ENCODE data around the gene EPS15. TPM values are rescaled to one million over a fixed set of nuclear protein-coding genes. Genes with fewer than 3 reads are reported as not detected.
"Not testable (repeated sequence)": the region's sequence is repeated elsewhere in the genome, so short reads cannot be mapped to it uniquely, and the experiment has no call there.

EPS15 gene
- total RNA-seq, 3 donors from 2014 or later = 83.6 to 144 (median 127) TPM

DNA sequence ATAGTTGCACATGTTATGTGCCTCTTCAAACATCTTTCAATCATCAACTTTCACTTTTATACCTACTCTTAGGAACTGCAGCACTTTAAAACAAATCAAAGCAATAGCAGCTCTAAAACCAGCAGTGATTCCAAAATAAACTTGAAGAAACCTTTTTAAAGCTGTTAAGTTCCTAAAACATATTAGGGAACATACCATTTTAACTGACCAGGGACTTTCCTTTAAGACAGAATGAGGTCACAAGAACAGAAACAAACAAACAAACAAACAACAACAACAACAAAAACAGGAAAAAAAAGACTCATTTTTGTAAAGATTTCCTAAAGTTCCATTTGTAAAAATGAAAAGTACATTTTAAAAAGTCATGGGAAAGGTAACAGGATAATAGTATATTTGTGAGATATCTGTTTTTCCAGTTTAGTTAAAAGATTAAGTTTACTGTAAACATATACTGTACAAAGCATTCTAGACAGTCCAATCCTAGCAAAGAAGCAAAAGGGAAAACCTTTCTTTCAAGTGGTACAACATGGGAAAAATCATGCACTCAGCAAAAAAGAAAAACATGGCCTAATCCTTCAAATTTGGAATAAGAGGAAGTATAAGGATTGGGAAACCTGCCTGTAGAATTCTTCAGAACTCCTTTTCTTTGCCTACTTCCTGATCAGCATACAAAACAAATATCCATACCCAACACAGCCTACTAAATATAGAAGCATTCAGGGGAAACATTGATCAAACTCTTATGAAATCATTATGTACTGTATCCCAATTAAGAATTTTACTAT is 45.5 kb downstream of the EPS15 start:
- H3K27ac ChIP-seq = peak overlapping the region; percentile 13 to 60
- intact Hi-C loops (cut with DNase I; ENCODE audit: low total_unique reads) = no loop called here
- H3K27me3 ChIP-seq = no peaks in the 10 kb centered on the region
- H3K9me3 ChIP-seq = no peaks in the 10 kb centered on the region
- TF ChIP-seq POLR2A (IDR thresholded peaks at IDR 0.05) = no peak
- TF ChIP-seq CTCF (IDR thresholded peaks at IDR 0.05) = no peak
- no peak for TF ChIP-seq POLR2AphosphoS5 (IDR thresholded peaks at IDR 0.05)
- H3K36me3 ChIP-seq = no peaks in the 10 kb centered on the region
- DNase-seq (ENCODE audit: low spot score in 2 of 2) = no peak
- no peak overlapping the region for H3K4me3 ChIP-seq
- H3K4me1 ChIP-seq = no peaks in the 10 kb centered on the region

DNA sequence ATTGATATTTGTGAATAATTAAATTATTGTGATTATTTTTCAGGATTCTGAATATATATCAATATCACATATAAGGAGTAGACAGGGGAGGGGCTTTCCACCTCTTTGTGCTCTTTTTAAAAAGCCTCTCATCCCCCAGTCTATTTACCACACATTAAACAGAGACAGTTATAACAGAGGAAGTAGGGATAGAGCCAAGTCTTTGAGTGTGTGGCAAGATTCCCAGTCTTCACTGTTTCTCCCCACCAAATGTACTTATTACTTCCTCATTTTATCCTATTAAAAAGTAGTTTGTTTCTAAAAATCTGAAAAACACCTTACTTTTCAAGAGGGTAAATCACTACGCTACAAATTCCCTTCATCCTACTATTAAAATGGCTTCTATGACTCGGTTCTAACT is 46.7 kb downstream of the EPS15 start:
- Histone ChIP-seq H3K27me3 (no peaks in the 10 kb centered on the region), H3K36me3 (no peaks in the 10 kb centered on the region), H3K4me1 (no peaks in the 10 kb centered on the region), H3K27ac (no peak overlapping the region), H3K4me3 (no peak overlapping the region), H3K9me3 (no peaks in the 10 kb centered on the region)
- TF ChIP-seq CTCF (IDR thresholded peaks at IDR 0.05) (no peak), POLR2A (IDR thresholded peaks at IDR 0.05) (no peak), POLR2AphosphoS5 (IDR thresholded peaks at IDR 0.05) (no peak)
- intact Hi-C loops (cut with DNase I; ENCODE audit: low total_unique reads) = no loop called here
- DNase-seq (ENCODE audit: low spot score in 2 of 2) = no peak

DNA sequence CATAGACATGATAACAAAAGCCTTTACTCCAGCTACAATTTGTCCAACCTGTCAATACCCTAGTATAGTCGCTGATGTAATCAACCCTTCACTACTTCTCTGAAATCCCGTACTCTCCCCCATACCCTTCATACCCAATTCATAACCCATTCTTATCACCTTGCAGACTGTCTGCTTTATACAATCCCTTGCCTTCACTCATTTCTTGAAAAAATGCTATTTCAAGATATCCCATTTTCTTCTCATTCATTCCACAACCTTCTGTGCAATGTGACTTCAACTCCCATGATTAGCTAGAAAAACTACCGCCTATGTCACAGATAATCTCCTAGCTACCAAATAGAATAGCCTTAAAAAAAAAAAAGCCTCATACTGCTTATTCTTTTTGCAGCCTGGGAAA is 49.5 kb downstream of the EPS15 start:
- Histone ChIP-seq H3K36me3 (no peaks in the 10 kb centered on the region), H3K27me3 (no peaks in the 10 kb centered on the region), H3K4me3 (no peak overlapping the region), H3K4me1 (no peaks in the 10 kb centered on the region), H3K9me3 (no peaks in the 10 kb centered on the region), H3K27ac (no peak overlapping the region)
- no peak for TF ChIP-seq POLR2A (IDR thresholded peaks at IDR 0.05)
- TF ChIP-seq POLR2AphosphoS5 (IDR thresholded peaks at IDR 0.05) = no peak
- TF ChIP-seq CTCF (IDR thresholded peaks at IDR 0.05) = no peak
- intact Hi-C loops (cut with DNase I; ENCODE audit: low total_unique reads) = no loop called here
- DNase-seq (ENCODE audit: low spot score in 2 of 2) = no peak

DNA sequence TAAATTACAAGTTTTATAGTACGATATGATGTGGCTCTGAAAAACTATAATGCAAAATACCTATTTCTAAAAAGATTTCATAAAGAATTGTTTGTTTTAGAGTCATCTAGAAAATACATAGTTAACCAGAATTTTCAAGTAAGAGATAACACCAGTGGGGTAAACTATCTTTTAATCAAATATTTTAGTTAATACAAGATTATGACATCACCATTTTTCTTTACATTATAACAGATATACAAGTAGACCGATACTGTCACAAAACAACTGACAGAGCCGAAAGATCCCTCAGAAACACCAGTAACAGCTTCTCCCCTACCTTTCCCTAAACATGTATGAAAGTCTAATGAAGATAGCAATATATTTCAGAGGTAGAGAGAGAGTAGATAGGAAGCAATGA is 54.2 kb downstream of the EPS15 start:
- Histone ChIP-seq H3K4me1 (no peaks in the 10 kb centered on the region), H3K27me3 (no peaks in the 10 kb centered on the region), H3K9me3 (no peaks in the 10 kb centered on the region), H3K4me3 (no peak overlapping the region), H3K36me3 (no peaks in the 10 kb centered on the region), H3K27ac (no peak overlapping the region)
- TF ChIP-seq CTCF (IDR thresholded peaks at IDR 0.05) (no peak), POLR2AphosphoS5 (IDR thresholded peaks at IDR 0.05) (no peak), POLR2A (IDR thresholded peaks at IDR 0.05) (no peak)
- DNase-seq (ENCODE audit: low spot score in 2 of 2) = no peak
- intact Hi-C loops (cut with DNase I; ENCODE audit: low total_unique reads) = no loop called here

DNA sequence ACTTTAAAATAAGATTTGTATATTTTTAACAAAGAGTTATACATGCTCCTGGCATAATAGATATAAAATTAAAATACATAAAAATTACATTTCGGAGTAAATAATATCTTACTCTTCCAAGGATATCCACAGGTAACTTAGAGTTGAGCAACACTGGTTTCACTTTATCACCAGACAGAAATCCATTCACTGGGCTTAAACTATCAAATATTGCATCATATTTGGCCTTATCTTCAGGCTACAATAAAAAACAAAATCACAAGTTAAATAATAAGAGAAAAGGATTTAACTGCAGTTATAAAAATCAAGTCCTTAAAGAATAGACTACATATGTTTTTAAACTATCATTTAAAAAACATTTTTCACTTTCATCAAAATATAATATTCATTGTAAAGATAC is 55.5 kb downstream of the EPS15 start:
- Histone ChIP-seq H3K27me3 (no peaks in the 10 kb centered on the region), H3K4me3 (no peak overlapping the region), H3K9me3 (no peaks in the 10 kb centered on the region), H3K36me3 (no peaks in the 10 kb centered on the region), H3K4me1 (no peaks in the 10 kb centered on the region), H3K27ac (no peak overlapping the region)
- no peak for DNase-seq (ENCODE audit: low spot score in 2 of 2)
- intact Hi-C loops (cut with DNase I; ENCODE audit: low total_unique reads) = no loop called here
- no peak for TF ChIP-seq POLR2A (IDR thresholded peaks at IDR 0.05)
- no peak for TF ChIP-seq POLR2AphosphoS5 (IDR thresholded peaks at IDR 0.05)
- TF ChIP-seq CTCF (IDR thresholded peaks at IDR 0.05) = no peak

DNA sequence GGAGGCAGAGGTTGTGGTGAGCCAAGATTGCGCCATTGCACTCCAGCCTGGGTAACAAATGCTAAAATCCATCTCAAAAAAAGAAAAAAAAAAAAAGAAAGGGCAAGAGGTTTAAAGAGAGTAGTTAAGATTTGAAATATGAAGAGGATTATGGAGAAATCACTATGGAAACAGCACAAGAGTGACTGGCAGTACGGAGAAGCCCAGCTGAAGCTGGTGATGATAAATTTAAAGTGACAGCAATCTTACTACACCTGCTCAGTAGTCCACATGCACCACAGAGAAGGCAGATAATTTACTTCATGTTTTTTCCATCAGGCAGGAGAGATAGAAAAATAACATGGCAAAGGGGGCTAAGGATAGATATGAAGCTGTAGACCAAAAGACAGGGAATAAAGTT is 56.8 kb downstream of the EPS15 start:
- intact Hi-C loops (cut with DNase I; ENCODE audit: low total_unique reads); H3K27ac ChIP-seq; H3K27me3 ChIP-seq; H3K9me3 ChIP-seq; H3K36me3 ChIP-seq; DNase-seq (ENCODE audit: low spot score in 2 of 2); H3K4me1 ChIP-seq; H3K4me3 ChIP-seq: not testable (repeated sequence)
